Caki2 (cell line): ENCODE data around the gene VWA7. TPM values are rescaled to one million over a fixed set of nuclear protein-coding genes. Genes with fewer than 3 reads are reported as not detected.

Source experiments
- DNase-seq: peaks from one replicate; pipeline ENCODE4 v3.0.0-alpha.2; 2015; ENCODE audit warnings: low read depth
- in situ Hi-C: cut with HindIII; loops from 2 replicates; pipeline ENCODE4 v1.10.0; 2016; ENCODE audit warnings: low sequenced_read_pairs, low pct_unique_long_range_greater_than_20kb, mixed read lengths
- total RNA-seq: library from RNA; depleted of rRNA; stranded (reverse); fragments of >200 nt; shearing (Covaris generic); gene quantifications from 2 replicates; pipeline ENCODE4 v1.2.3, GENCODE V29; 2014; ENCODE audit warnings: low replicate concordance

The VWA7 gene
- total RNA-seq, 1 experiment from 2014 or later, result 5.5 TPM

GRCh38 chr6:31737991-31738979 is 38.8 kb downstream of the VWA7 start:
- in situ Hi-C loops, result no loop called here
- peak; percentile 92 for DNase-seq

GRCh38 chr6:31737315-31737990 is 39.7 kb downstream of the VWA7 start:
- no peak for DNase-seq
- in situ Hi-C loops, result no loop called here

- in situ Hi-C loops, result no loop called here
- no peak for DNase-seq
Observed at GRCh38 chr6:31736768-31737314, 40.3 kb downstream of the VWA7 start.

GRCh38 chr6:31736021-31736767 is 40.9 kb downstream of the VWA7 start, which contains the start of gene CLIC1:
Gene CLIC1, minus strand, starts transcription at chr6:31736530. Its CDS starts 230 bp downstream, at chr6:31736300.
- DNase-seq, result peak; percentile 89
- in situ Hi-C loops, result no loop called here

- in situ Hi-C loops, result no loop called here
- DNase-seq, result peak; percentile 85
Observed at GRCh38 chr6:31734821-31735406, 42.2 kb downstream of the VWA7 start.

- DNase-seq, result no peak
- in situ Hi-C loops, result no loop called here
Observed at GRCh38 chr6:31734247-31734820, 42.8 kb downstream of the VWA7 start.

- in situ Hi-C loops, result no loop called here
- DNase-seq, result no peak
Observed at GRCh38 chr6:31733734-31734133, 43.4 kb downstream of the VWA7 start.

- in situ Hi-C loops, result no loop called here
- DNase-seq, result no peak
Observed at GRCh38 chr6:31732029-31732428, 45.1 kb downstream of the VWA7 start.

- in situ Hi-C loops, result no loop called here
Observed at GRCh38 chr6:31730631-31731086, 46.5 kb downstream of the VWA7 start.

GRCh38 chr6:31729979-31730630 is 47.0 kb downstream of the VWA7 start:
- in situ Hi-C loops, result no loop called here
- DNase-seq, result peak; percentile 90

More at GRCh38 chr6:31730631-31731086, 46.5 kb downstream of the VWA7 start:
- no peak for DNase-seq

- peak; percentile 94 for DNase-seq
- in situ Hi-C loops, result no loop called here
Observed at GRCh38 chr6:31729515-31729978, 47.6 kb downstream of the VWA7 start.

- in situ Hi-C loops, result no loop called here
- no peak for DNase-seq
Observed at GRCh38 chr6:31728767-31729514, 48.2 kb downstream of the VWA7 start, which contains the start of gene DDAH2. Gene DDAH2, minus strand, starts transcription at chr6:31729299. Its CDS starts 138 bp downstream, at chr6:31729161.

GRCh38 chr6:31727717-31728671 is 49.1 kb downstream of the VWA7 start:
- no peak for DNase-seq
- in situ Hi-C loops, result no loop called here

GRCh38 chr6:31727034-31727716 is 50.0 kb downstream of the VWA7 start:
- DNase-seq, result no peak
- in situ Hi-C loops, result no loop called here
